Measurements from ENCODE around the gene SGO2.

DNA sequence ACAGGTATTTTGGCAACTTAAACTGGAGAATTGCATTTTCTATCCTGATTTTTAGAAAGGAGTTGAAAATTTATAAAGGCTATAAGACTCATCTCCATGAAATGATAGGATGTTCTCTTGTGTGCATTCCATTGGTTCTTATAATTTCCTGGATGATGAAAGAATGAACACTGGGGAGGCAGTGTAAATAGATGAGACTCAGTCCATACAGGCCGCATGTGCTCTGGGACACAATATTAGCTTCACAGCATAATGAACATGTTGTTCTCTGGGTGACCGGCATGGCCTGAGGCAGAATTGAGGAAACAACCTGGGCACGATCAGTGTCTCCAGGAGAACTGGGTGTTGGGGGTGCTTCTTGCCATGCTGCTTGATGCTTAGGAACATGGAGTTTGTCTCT lies 98.7 kb downstream of the SGO2 start:
- TF ChIP-seq, protein P1, sequence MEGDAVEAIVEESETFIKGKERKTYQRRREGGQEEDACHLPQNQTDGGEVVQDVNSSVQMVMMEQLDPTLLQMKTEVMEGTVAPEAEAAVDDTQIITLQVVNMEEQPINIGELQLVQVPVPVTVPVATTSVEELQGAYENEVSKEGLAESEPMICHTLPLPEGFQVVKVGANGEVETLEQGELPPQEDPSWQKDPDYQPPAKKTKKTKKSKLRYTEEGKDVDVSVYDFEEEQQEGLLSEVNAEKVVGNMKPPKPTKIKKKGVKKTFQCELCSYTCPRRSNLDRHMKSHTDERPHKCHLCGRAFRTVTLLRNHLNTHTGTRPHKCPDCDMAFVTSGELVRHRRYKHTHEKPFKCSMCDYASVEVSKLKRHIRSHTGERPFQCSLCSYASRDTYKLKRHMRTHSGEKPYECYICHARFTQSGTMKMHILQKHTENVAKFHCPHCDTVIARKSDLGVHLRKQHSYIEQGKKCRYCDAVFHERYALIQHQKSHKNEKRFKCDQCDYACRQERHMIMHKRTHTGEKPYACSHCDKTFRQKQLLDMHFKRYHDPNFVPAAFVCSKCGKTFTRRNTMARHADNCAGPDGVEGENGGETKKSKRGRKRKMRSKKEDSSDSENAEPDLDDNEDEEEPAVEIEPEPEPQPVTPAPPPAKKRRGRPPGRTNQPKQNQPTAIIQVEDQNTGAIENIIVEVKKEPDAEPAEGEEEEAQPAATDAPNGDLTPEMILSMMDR (IDR thresholded peaks at IDR 0.05): no peak
- TF ChIP-seq POLR2A (IDR thresholded peaks at IDR 0.05) (no peak), POLR2AphosphoS5 (IDR thresholded peaks at IDR 0.05; ENCODE audit: insufficient read depth in 1 of 2, low read depth in 1 of 2) (no peak)
